ENCODE data around the gene DPF3. TPM values are rescaled to one million over a fixed set of nuclear protein-coding genes. Genes with fewer than 3 reads are reported as not detected.

Gene DPF3
- total RNA-seq, 4 donors from 2014 or later, result 1.1 to 4.7 (median 1.8) TPM

DNA sequence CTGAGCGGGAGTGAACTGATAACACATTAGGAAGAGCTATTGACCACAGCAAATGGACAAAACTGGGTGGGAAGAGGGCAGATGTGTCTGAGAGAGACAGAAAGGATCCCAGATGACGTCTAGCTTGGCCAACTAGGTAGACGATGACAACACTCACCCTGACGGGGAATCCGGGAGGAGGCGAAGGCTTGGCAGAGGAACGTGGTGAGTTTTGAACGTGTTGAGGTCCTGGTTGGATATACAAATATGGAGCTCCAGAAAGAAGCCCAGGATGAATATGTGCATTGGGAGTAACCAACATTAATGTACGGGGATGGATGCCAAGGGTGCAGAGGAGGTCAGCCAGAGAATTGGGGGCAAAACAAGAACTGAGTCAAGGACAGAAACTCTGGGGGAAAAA lies 60.7 kb downstream of the DPF3 start:
- 87 to 92% methylated on average over 9 of the region's 9 CpGs for WGBS, 2 donors
- intact Hi-C loops (cut with DNase I; ENCODE audit: low total_unique reads), result no loop called here
- DNase-seq (ENCODE audit: low spot score in 2 of 2), result no peak
- H3K4me3 ChIP-seq (ENCODE audit: low read depth, poor library complexity, severe bottlenecking), result no peak overlapping the region
- TF ChIP-seq, protein P1, sequence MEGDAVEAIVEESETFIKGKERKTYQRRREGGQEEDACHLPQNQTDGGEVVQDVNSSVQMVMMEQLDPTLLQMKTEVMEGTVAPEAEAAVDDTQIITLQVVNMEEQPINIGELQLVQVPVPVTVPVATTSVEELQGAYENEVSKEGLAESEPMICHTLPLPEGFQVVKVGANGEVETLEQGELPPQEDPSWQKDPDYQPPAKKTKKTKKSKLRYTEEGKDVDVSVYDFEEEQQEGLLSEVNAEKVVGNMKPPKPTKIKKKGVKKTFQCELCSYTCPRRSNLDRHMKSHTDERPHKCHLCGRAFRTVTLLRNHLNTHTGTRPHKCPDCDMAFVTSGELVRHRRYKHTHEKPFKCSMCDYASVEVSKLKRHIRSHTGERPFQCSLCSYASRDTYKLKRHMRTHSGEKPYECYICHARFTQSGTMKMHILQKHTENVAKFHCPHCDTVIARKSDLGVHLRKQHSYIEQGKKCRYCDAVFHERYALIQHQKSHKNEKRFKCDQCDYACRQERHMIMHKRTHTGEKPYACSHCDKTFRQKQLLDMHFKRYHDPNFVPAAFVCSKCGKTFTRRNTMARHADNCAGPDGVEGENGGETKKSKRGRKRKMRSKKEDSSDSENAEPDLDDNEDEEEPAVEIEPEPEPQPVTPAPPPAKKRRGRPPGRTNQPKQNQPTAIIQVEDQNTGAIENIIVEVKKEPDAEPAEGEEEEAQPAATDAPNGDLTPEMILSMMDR (IDR thresholded peaks at IDR 0.05), result no peak
- no peak for TF ChIP-seq POLR2A (IDR thresholded peaks at IDR 0.05)

DNA sequence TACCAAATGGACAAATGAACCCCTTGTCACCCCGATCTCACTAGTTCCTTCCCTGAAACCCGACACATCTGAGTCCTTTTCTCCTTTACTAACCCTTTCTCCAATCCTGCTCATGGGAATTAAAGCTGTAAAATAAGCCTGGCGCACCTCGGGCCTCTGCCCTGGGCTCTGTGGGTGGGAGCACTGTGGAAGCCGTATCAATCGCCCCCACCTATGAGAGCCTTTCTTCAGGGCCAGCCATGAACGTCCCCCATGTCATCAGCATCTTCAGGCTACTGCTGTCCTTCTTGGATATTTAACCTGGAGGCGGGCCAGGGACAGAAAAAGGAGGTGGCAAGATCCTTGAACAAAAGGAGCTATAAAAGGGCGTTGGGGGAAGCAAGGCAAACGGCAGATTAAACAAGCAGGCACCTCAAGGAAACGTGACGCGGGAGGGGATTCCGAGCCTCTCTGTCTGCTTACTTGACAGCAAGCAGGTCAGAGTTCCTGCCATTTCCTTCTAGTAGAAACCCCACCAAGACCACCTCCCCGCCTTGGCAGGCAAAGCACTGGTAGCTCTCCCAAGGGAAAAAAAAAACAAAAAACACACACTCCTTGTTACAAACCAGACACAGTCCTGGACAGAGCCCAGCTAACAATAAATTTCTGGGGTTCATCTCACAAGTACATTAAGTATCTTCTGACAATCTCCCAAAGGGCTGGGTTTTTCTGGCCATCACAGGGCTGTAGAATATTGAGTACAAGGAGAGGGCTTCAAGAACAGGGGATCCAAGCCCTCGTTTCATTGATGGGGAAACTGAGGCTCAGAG lies 62.9 kb downstream of the DPF3 start:
- no peak for DNase-seq (ENCODE audit: low spot score in 2 of 2)
- TF ChIP-seq, protein P1 (IDR thresholded peaks at IDR 0.05), result no peak
- TF ChIP-seq POLR2A (IDR thresholded peaks at IDR 0.05), result no peak
- 30 to 40% methylated on average over 16 of the region's 16 CpGs for WGBS, 2 donors
- no peak overlapping the region for H3K4me3 ChIP-seq (ENCODE audit: low read depth, poor library complexity, severe bottlenecking)
- intact Hi-C loops (cut with DNase I; ENCODE audit: low total_unique reads), result no loop called here

DNA sequence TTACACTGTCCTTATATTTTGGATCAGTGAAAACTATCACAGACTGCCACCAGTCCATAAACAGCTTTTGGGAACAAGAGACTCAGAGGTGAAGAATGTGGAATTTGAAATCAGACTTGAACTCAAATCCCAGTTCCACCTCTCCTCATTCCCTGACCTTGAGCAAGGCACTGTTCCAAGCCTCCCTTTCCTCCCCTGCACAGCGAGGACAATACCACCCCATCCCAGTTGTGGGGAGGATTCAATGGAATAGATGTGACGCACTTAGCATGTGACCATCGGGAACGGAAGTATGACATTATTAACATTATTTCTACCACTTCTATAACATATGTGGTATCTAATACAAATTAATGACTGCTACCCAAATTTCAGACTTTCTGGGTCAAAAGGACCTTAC lies 63.5 kb downstream of the DPF3 start:
- no peak for DNase-seq (ENCODE audit: low spot score in 2 of 2)
- no peak for TF ChIP-seq POLR2A (IDR thresholded peaks at IDR 0.05)
- TF ChIP-seq, protein P1 (IDR thresholded peaks at IDR 0.05), result no peak
- WGBS, 2 donors, result 71 to 85% methylated on average over 4 of the region's 4 CpGs
- intact Hi-C loops (cut with DNase I; ENCODE audit: low total_unique reads), result no loop called here
- H3K4me3 ChIP-seq (ENCODE audit: low read depth, poor library complexity, severe bottlenecking), result no peak overlapping the region

DNA sequence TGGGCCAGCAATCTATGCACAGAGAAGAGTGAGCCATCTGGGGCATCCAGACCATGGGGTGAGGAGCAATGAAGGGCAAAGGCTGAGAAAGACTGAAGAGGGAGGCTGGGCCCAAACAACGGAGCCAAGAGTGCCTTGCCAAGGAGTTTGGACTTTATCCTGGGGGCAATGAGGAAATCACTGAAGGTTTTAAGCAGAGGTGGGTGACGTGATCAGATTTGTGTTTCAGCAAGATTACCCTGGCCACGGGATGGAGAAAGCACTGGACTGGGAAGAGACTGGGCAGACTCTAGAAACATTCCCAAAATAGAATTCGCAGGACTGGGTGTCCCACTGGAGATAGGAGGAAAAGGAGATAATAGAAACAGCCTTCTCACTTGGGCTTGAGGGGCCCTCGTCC lies 65.3 kb downstream of the DPF3 start:
- no peak overlapping the region for H3K4me3 ChIP-seq (ENCODE audit: low read depth, poor library complexity, severe bottlenecking)
- 80 to 84% methylated on average over 5 of the region's 5 CpGs for WGBS, 2 donors
- TF ChIP-seq, protein P1 (IDR thresholded peaks at IDR 0.05), result no peak
- TF ChIP-seq POLR2A (IDR thresholded peaks at IDR 0.05), result no peak
- intact Hi-C loops (cut with DNase I; ENCODE audit: low total_unique reads), result no loop called here
- no peak for DNase-seq (ENCODE audit: low spot score in 2 of 2)

DNA sequence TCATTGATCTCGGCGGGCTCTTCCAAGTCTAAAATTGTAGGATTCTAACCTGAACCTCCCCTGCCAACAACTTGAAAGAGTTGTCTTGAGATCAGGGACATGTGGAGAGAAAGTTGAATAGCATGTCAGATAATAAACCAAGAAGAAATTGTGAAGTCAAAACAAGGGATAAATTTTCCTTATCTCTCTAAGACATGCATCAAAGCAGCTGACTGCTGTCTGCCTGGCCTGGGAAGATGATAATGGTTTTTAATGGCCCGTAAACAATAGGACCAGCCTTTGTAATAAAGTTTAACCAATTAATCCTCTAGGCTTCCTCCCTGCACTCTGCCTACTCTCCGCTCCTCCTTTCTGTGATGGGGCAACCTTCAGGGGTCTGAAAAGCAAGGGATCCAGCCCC lies 67.9 kb downstream of the DPF3 start:
- intact Hi-C loops (cut with DNase I; ENCODE audit: low total_unique reads), result no loop called here
- TF ChIP-seq POLR2A (IDR thresholded peaks at IDR 0.05), result no peak
- TF ChIP-seq, protein P1 (IDR thresholded peaks at IDR 0.05), result no peak
- 81 to 82% methylated on average over 4 of the region's 4 CpGs for whole genome bisulfite sequencing, 2 donors
- H3K4me3 ChIP-seq (ENCODE audit: low read depth, poor library complexity, severe bottlenecking), result no peak overlapping the region
- DNase-seq (ENCODE audit: low spot score in 2 of 2), result no peak

DNA sequence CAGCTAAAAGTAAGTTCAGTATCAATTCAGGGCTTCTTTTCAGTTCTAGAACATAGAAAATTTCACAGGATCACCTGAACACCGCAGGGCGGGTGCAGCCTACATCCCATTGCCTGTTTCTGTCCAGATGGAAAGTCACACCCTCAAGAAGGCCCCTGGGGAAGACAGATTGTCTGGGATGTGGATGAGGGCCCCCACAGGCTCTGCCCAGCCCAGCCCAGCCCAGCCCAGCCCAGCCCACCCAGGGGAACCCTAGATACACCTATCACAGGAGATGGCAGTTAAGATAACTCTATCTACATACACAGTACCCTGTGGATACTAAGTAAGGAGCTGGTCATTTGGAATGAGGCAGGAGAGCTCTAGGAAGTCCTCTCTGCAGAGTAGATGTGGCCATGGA lies 68.4 kb downstream of the DPF3 start:
- no peak overlapping the region for H3K4me3 ChIP-seq (ENCODE audit: low read depth, poor library complexity, severe bottlenecking)
- no peak for TF ChIP-seq POLR2A (IDR thresholded peaks at IDR 0.05)
- TF ChIP-seq, protein P1 (IDR thresholded peaks at IDR 0.05), result no peak
- 93 to 95% methylated on average over 2 of the region's 2 CpGs for WGBS, 2 donors
- intact Hi-C loops (cut with DNase I; ENCODE audit: low total_unique reads), result no loop called here
- no peak for DNase-seq (ENCODE audit: low spot score in 2 of 2)

Measured in lower leg skin (tissue), 4 donors.